UCSD-AML1 (cell line): ENCODE measurements around the gene SERPINE1.
"Not testable (repeated sequence)": the region's sequence is repeated elsewhere in the genome, so short reads cannot be mapped to it uniquely, and the experiment has no call there.

Experiments used
- DNase-seq: peaks from one replicate; lab custom pipeline; 2025; ENCODE audit not compliant: unreplicated experiment; lab: John Stamatoyannopoulos, UW

SERPINE1 gene

DNA sequence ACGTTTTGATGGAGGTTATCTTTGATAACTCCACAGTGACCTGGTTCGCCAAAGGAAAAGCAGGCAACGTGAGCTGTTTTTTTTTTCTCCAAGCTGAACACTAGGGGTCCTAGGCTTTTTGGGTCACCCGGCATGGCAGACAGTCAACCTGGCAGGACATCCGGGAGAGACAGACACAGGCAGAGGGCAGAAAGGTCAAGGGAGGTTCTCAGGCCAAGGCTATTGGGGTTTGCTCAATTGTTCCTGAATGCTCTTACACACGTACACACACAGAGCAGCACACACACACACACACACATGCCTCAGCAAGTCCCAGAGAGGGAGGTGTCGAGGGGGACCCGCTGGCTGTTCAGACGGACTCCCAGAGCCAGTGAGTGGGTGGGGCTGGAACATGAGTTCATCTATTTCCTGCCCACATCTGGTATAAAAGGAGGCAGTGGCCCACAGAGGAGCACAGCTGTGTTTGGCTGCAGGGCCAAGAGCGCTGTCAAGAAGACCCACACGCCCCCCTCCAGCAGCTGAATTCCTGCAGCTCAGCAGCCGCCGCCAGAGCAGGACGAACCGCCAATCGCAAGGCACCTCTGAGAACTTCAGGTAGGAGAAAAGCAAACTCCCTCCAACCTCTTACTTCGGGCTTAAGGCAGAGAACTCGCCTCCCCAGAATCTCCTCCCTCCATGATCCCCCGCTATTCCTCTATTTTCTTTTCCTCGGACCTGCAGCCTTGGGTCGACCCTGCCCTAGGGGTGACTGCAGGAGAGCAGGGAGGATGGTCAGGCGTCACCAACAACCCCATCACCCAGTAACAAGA, at the start of gene SERPINE1:
SERPINE1 (plus strand) TSS at position 454 of the 809 bp plus-strand sequence. CDS start 1,290 bp downstream, outside the sequence.
- DNase-seq: peak; percentile 52

DNA sequence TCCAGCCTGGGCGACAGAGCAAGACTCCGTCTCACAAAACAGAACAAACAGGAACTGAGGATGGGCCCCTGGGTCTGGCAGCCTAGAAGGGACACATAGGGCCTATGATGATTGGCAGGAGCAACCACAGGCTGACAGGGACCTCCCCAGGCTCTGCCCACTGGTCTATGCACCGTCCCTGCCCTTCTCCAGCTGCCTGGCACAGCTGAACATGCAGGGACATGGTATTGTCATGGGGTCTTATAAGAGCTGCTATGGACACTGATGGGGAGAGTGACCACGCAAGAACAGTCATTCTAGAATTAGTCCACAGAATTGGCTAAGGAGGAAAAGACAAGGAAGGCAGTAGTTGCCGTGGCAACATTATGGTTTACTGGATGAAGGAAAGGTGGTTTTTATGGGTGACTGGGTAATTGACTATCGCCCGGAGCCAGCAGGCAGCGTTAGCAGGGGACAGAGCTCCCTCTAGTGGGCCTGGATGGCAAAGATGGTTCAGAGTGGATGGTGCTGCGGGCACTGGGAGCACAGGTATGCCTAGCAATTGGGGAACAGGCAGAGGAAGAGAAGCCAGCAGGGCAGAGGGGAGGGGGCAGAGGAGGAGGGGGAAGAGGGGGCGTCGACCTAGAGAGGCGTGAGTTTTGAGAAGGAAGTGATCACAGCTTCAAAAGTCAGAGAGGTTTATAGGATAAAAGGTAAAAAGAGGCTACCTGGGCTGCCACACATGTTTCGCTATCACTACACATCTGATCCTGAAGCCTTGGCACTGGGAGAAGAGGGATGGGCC, 49.4 kb upstream of the SERPINE1 start:
- DNase-seq: peak; percentile 54

DNA sequence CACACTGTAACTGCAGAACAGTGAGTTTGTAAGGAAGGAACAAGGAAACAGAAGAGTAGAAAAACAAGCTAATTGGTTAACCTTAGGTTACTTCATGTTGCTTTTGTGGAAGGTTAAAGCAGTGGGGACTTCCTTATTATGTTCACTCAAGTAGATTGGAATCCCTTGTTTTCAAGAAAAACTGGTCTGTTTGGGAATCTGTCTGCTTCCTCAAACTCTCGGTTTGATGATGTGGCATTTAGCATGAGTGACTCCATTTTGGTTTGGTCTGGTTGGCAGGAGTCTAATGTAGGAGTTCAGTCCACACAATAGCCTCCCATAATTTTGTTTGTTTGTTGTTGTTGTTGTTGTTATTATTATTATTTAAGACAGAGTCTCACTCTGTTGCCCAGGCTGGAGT, 45.5 kb upstream of the SERPINE1 start:
- DNase-seq: no peak

DNA sequence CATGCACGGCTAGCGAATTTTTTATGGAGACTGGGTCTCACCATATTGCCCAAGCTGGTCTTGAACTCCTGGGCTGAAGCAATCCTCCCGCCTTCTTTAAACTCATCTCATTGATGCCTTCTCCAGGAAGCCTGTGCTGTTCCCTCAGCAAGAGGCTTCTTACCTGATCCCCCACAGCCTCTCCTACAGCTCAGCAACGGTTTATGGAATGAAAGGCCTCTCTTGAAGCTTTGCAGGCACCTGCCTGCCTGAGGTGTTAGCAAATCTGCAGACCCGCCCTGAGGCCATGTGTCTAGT, 42.1 kb upstream of the SERPINE1 start:
- no peak for DNase-seq

DNA sequence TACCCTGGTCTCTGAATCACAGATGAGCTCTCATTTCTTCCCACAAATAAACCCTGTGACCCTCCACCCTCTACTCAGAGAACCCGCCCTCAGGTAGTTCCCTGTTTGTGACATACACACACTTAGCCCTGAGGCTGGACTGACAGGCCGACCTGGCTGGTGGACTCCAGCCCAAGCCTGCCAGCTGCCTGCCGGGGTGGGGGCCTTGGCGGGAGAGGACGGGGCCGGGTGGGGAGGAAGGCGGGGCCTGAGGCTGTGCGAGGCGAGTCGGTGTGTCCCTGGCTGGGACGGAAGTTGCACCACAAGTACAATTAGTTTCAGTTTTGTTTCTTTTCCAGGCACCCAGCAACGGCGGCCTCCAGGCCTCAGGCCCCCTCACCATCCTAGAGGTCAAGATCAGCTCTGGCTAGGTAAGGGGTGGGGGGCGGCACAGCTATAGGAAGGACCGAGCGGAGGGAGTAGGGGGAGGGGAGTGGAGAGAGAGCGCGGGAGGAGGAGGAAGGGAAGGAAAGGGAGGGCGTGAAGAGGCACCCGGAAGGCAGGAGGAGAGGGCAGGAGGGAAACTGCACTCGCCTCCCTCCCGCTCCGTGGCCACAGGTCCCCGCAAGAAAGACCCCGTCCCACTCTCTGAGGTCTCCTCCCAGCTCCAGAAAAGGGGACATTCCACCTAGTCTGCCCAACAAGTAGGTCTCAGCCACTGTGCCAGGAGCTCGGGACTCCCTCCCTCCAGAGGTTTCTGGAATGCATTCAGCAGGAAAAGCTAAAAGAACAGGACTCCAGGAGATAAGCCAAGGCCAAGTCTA, 41.5 kb upstream of the SERPINE1 start, which contains the start of gene TRIM56:
TRIM56 (plus strand) TSS at position 320 of the 803 bp plus-strand sequence. CDS start 1,832 bp downstream, outside the sequence.
- peak; percentile 58 for DNase-seq

DNA sequence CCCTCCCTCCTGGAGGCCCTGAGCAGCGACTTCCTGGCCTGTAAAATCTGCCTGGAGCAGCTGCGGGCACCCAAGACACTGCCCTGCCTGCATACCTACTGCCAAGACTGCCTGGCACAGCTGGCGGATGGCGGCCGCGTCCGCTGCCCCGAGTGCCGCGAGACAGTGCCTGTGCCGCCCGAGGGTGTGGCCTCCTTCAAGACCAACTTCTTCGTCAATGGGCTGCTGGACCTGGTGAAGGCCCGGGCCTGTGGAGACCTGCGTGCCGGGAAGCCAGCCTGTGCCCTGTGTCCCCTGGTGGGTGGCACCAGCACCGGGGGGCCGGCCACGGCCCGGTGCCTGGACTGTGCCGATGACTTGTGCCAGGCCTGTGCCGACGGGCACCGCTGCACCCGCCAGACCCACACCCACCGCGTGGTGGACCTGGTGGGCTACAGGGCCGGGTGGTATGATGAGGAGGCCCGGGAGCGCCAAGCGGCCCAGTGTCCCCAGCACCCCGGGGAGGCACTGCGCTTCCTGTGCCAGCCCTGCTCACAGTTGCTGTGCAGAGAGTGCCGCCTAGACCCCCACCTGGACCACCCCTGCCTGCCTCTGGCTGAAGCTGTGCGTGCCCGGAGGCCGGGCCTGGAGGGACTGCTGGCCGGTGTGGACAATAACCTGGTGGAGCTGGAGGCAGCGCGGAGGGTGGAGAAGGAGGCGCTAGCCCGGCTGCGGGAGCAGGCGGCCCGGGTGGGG, 39.4 kb upstream of the SERPINE1 start:
- DNase-seq: no peak

DNA sequence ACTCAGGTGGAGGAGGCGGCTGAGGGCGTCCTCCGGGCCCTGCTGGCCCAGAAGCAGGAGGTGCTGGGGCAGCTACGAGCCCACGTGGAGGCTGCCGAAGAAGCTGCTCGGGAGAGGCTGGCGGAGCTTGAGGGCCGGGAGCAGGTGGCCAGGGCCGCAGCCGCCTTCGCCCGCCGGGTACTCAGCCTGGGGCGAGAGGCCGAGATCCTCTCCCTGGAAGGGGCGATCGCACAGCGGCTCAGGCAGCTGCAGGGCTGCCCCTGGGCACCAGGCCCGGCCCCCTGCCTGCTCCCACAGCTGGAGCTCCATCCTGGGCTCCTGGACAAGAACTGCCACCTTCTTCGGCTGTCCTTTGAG, 38.9 kb upstream of the SERPINE1 start:
- DNase-seq: no peak

DNA sequence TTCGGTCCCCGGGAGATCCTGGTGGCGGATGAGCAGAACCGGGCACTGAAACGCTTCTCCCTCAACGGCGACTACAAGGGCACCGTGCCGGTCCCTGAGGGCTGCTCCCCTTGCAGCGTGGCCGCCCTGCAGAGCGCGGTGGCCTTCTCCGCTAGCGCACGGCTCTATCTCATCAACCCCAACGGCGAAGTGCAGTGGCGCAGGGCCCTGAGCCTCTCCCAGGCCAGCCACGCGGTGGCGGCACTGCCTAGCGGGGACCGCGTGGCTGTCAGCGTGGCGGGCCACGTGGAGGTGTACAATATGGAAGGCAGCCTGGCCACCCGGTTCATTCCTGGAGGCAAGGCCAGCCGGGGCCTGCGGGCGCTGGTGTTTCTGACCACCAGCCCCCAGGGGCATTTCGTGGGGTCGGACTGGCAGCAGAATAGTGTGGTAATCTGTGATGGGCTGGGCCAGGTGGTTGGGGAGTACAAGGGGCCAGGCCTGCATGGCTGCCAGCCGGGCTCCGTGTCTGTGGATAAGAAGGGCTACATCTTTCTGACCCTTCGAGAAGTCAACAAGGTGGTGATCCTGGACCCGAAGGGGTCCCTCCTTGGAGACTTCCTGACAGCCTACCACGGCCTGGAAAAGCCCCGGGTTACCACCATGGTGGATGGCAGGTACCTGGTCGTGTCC, 37.9 kb upstream of the SERPINE1 start:
- no peak for DNase-seq

DNA sequence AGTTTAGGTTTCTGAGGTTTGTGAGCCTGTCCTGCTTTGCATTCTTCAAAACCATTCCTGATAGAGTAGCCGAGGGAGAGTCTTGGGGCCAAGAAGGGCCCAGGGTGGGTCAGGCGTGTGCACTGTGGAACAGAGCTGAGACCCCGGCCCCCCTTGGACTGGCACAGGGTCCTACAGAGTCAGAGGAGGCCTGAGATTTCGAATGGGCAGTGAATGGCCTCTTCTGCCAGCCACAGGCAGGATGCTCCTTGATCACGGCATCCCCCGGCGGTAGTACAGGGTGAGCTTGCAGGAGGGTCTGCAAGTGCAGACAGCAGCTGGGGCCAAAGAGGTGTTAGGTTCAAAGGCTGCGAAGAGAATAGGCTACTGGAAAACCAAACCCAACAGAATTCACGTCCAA, 37.0 kb upstream of the SERPINE1 start:
- no peak for DNase-seq

DNA sequence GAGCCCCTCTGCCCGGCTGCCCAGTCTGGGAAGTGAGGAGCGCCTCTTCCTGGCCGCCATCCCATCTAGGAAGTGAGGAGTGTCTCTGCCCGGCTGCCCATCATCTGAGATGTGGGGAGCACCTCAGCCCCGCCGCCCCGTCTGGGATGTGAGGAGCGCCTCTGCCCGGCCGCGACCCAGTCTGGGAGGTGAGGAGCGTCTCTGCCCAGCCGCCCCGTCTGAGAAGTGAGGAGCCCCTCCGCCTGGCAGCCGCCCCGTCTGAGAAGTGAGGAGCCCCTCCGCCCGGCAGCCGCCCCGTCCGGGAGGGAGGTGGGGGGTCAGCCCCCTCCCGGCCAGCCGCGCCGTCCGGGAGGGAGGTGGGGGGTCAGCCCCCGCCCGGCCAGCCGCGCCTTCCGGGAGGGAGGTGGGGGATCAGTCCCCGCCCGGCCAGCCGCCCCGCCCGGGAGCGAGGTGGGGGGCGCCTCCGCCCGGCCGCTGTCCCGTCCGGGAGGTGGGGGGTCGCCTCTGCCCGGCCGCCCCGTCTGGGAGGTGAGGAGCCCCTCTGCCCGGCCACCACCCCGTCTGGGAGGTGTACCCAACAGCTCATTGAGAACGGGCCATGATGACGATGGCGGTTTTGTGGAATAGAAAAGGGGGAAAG, 34.5 kb upstream of the SERPINE1 start:
- not testable (repeated sequence) for DNase-seq

DNA sequence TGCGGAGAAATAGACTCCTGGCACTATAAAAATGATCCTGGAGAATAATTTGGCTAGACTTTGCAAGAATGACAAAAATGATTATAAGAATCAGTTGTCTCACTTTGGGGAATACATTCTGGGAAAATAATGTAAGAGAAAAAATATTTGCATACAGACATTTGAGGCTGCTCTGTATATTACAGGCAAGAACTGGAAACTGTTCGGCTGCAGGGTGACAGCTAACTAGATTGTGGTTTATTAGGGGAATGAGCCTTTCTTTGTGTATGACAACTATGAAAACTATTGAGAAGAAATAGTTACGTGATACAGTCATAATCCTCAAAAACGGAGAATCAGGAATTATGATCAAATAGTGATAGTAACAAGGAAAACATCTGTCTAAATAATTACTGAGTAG, 33.0 kb upstream of the SERPINE1 start:
- DNase-seq: no peak

DNA sequence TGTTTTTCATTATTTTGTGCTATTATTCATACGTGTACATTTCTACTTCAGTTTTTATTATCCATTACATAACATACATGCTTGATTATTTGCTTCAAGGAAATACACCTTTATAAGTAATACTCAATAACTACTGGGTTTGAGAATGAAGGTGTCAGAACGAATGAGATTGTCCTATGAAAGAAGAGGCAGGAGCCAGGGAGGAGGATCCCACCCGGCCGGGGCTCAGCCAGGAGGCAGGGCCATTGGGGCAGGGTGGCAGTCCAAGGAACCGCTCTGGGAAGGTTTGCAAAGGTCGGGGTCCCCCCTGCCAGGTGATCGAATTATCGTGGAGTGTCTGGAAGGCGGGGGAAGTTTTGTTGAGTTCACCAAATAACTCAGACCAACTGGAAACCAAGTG, 32.5 kb upstream of the SERPINE1 start:
- DNase-seq: no peak

DNA sequence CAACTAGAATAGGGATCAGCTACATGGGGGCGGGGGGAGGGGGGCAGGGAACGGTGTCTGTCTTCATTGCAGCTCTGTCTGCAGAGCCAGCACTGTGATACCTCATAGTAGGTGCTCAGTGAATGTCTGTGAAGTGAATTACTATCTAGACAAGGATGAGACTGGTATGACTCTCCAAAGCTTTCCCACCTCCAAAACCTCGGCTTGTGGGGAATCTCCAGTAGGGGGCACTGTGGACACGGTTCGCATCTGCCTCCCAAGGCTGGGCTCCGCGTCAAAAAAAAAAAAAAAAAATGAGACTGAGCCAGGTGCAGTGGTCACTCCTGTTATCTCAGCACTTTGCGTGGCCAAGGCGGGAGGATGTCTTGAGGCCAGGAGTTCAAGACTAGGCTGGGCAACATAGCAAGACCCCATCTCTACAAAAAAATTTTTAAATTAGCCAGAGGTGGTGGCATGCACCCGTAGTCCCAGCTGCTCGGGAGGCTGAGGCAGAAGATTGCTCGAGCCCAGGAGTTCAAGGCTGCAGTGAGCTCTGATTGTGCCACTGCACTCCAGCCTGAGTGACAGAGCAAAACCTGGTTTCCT, 32.0 kb upstream of the SERPINE1 start:
- peak; percentile 24 for DNase-seq

DNA sequence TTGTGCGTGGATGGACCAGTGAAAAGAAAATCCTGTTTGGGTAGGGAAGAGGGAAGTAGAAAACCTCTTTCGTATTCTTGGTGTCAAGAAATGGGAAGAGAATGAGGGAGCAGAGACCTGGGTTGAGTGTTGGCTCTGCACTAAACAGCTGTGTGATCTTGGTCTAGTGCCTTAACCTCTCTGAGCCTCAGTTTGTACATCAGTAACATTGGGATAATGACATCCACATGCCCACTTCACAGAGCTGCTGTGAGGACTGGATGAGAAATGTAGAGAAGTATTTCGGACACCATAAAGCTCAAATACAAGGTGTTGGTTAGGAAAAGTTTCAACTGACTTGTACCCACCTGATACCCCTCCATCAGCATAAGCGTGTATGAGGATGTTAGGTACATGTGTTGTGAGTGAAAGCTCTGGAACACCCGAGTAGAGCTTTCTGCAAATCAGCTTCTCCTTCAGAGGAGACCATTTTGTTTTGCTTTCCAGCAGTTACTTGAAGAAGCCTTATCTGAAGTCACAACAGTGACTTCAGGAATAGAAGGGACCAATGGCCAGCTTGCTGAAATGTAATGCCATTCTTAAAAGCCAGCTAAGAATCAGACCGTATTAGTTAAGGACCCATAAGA, 30.5 kb upstream of the SERPINE1 start:
- no peak for DNase-seq

DNA sequence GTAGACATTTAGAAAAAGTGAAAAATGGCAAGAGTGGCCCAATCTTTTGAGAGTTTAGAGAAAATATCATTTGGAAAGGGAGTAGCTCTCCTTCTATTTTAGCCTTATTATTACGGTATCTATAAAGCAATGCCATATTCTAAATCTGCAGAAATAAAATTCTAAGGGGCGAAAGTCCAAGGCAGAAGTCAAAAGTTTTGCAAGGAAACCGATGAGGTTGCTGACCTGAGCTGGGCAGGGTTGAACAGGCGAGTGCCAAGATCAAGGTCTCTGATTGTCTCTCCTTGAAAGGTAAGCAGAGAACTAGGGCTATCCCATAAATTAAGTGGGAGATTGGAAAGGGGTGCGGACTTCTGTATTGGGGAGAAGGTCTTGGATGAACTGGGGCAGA, 30.0 kb upstream of the SERPINE1 start:
- DNase-seq: no peak

DNA sequence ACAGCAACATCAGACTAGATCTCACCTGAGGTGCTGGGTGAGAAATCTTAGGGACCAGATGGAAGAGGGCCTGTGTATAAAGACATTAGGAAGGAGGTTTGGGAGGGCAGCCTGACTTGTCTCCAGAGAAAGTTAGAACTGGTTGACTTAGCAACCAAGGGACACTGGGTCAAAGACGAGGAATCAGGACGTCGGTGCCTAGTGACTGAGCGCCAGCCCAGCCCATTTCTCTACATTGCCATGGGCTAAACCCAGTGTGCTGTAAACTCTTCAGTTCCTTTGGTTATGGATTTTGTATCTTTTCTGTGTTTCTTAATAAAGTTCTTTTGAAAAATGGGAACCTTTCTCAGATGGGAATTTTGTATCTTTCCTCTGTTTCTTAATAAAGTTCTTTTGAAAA, 29.3 kb upstream of the SERPINE1 start:
- DNase-seq: no peak

DNA sequence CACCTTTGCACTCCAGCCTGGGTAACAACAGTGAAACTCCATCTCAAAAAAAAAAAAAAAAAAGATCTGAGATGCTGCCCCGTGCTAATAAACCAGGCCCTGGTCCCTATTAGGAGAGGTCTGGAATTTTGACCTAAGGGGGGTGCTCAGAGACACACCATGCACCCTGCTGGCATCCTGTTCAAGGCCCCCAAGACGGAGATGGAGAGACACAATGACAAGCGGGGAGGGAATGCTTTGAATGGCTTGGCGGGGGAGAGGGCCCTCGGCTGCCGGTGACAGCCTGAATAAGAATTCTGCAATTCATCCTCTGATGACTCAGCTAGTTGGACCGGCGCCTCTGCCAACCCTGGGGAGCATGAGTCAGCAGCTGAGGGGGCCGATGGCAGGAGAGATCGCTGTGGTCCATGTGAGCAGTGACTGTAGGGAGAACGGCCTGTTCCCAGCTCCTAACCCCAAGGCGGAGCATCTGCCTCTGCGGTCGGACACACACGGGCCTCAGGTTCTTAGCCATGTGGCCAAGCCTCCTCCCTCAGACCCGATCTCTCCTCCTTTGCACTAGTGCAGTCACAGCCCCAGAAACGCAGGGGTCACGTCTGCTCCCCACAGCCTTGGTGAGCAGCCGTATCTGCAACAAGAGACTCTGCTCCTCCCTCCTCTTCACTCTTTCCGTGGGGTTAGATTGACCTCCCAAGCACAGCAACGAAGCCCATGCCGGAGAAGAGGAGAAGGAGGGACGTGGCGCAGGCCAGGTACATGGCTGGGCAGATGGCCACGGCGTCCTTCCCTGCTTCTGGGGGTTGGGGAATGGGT, 26.7 kb upstream of the SERPINE1 start:
- peak; percentile 76 for DNase-seq
